ENCODE results near the gene CNTNAP2. TPM values are rescaled to one million over a fixed set of nuclear protein-coding genes. Genes with fewer than 3 reads are reported as not detected.

CNTNAP2 gene
- total and polyA plus RNA-seq, 9 donors, result 0.24 to 7.0 (median 1.5) TPM

DNA sequence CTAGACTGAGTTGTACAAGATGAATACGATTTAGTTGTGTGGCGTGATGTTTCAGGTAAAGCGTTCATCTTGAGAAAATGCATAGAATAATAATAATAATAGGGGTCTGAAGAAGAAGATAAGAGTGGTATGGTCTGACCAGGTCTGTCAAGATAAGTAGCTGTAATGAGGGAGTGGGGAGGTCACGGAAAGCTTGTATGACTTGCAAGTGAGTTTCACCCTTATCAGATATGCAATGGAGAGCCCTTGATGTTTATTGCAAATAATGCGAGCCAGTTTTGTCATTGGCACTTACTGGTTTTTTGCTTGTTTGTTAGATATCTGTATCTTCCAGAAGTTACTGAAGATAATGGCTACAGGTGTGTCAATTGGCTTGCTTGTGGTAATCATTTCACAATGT, 611.5 kb downstream of the CNTNAP2 start:
- Histone ChIP-seq H3K27me3 (no peaks in the 10 kb centered on the region), H3K9me3 (no peaks in the 10 kb centered on the region), H3K4me1 (ENCODE audit: insufficient read depth) (no peaks in the 10 kb centered on the region), H3K36me3 (no peaks in the 10 kb centered on the region), H3K4me3 (no peak overlapping the region), H3K27ac (no peak overlapping the region)
- TF ChIP-seq EP300 (IDR thresholded peaks at IDR 0.05) (no peak), CTCF (IDR thresholded peaks at IDR 0.05) (no peak), POLR2A (IDR thresholded peaks at IDR 0.05) (no peak)
- DNase-seq, result no peak
- intact Hi-C loops (cut with DNase I), result no loop called here
- 92 to 94% (median 94%) methylated on average over 5 of the region's 5 CpGs for WGBS, 3 donors

DNA sequence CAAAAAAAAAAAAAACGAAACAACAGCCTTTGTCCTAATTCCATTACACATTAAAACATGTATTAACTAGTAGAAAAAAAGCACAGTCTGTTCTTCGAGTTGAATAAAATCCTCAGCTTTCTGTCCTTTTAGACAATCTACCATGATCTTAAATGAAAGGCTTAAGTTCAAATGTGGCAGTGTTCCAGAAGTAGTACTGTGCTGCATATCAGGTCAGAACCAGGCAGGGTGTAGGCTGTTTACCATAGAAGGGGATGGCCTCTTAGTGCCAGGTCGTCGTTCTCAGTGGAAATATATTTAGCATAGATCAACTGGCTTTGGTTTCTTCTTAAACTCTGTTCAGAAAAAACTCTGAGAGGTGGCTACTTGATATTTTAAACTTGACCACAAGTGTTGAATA, 612.0 kb downstream of the CNTNAP2 start:
- H3K4me1 ChIP-seq (ENCODE audit: insufficient read depth), result no peaks in the 10 kb centered on the region
- H3K4me3 ChIP-seq, result no peak overlapping the region
- no peaks in the 10 kb centered on the region for H3K36me3 ChIP-seq
- intact Hi-C loops (cut with DNase I), result no loop called here
- no peak overlapping the region for H3K27ac ChIP-seq
- no peaks in the 10 kb centered on the region for H3K27me3 ChIP-seq
- H3K9me3 ChIP-seq, result no peaks in the 10 kb centered on the region
- WGBS, 3 donors, result 82 to 86% (median 83%) methylated on average over 4 of the region's 4 CpGs
- DNase-seq, result no peak
- TF ChIP-seq CTCF (IDR thresholded peaks at IDR 0.05), result no peak
- TF ChIP-seq POLR2A (IDR thresholded peaks at IDR 0.05), result no peak
- no peak for TF ChIP-seq EP300 (IDR thresholded peaks at IDR 0.05)

DNA sequence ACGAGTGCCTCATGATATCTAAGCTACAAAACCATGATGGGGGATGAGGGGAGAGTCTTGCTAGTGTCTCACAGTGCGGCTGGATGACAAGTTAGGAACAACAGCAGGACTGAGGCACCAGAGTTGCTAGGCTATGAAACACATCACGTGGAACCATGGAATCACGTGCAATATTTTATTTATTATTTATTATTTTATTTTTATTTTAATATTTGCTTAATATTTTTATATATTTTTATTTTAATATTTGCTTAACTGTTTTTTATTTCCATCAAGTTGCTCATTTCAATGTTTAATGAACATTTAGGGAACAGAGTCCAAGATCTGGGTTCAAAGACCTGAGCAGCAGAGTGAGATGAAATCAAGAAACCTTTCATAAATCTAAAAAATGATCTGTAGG, 614.6 kb downstream of the CNTNAP2 start:
- H3K27ac ChIP-seq, result no peak overlapping the region
- H3K4me3 ChIP-seq, result no peak overlapping the region
- DNase-seq, result no peak
- no peak for TF ChIP-seq CTCF (IDR thresholded peaks at IDR 0.05)
- no peak for TF ChIP-seq EP300 (IDR thresholded peaks at IDR 0.05)
- TF ChIP-seq POLR2A (IDR thresholded peaks at IDR 0.05), result no peak
- no peaks in the 10 kb centered on the region for H3K36me3 ChIP-seq
- H3K9me3 ChIP-seq, result no peaks in the 10 kb centered on the region
- H3K27me3 ChIP-seq, result no peaks in the 10 kb centered on the region
- H3K4me1 ChIP-seq (ENCODE audit: insufficient read depth), result no peaks in the 10 kb centered on the region
- WGBS, 3 donors, result 93 to 95% (median 94%) methylated on average over 4 of the region's 4 CpGs
- intact Hi-C loops (cut with DNase I), result no loop called here

GRCh38 chr7:146735992-146736391, 619.4 kb downstream of the CNTNAP2 start:
- no peak for DNase-seq
- Histone ChIP-seq H3K36me3 (no peaks in the 10 kb centered on the region), H3K4me1 (ENCODE audit: insufficient read depth) (no peaks in the 10 kb centered on the region), H3K4me3 (no peak overlapping the region), H3K27ac (no peak overlapping the region), H3K9me3 (peaks cover 0 to 2% of the 10 kb centered on the region in 2 donors), H3K27me3 (no peaks in the 10 kb centered on the region)
- WGBS, 3 donors, result 85 to 88% (median 88%) methylated on average over 2 of the region's 2 CpGs
- TF ChIP-seq POLR2A (IDR thresholded peaks at IDR 0.05) (no peak), CTCF (IDR thresholded peaks at IDR 0.05) (no peak), EP300 (IDR thresholded peaks at IDR 0.05) (no peak)
- intact Hi-C loops (cut with DNase I), result no loop called here
